Fibroblast of the conjunctiva (primary cell): ENCODE results near the gene BATF3.

Experiments
- DNase-seq: peaks from one replicate; pipeline ENCODE4 v3.0.0-alpha.2; 2010; ENCODE audit warnings: low read depth

Gene BATF3

DNA sequence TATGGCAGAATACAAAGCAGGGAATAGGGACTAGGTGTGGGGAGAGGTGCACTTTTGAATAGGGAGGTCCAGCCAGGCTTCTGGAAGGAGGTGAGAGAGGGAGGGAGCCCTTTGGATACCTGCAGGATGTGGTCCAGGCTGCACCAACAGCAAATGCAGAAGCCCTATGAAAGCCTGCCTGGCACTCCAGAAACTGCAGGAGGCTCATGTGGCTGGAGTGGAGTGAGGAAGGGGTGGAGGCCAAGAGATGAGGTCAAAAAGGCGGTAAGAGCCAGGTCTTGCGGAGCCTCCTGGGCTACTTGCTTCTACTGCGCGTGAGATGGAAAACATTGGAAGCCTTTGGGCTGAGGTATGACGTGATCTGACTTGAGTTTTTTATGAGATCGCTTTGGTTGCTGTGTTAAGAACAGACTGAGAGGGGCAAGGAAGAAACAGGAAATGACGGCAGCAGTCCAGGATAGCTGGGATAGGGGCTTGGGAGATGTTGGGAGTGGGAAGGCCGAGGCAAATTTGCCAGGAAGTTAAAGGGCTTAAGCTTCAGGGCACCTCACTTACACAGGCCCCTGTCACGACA, 4.4 kb upstream of the BATF3 start:
- DNase-seq, result no peak

DNA sequence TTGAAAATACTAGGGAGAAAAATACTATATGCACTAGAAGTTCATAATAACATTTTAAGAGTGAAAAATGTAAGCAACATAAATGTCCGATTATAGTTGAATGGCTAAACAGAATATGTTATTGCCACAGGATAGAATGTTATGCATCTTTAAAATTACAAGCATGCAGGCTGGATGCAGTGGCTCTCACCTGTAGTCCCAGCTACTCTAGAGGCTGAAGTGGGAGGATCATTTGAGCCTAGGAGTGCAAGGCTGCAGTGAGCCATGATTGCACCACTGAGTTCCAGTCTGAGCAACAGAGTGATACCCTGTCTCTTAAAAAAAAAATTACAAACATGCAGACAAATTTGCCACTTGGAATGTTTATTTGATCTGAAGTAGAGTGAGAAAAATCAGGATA, 3.0 kb upstream of the BATF3 start:
- DNase-seq, result no peak

DNA sequence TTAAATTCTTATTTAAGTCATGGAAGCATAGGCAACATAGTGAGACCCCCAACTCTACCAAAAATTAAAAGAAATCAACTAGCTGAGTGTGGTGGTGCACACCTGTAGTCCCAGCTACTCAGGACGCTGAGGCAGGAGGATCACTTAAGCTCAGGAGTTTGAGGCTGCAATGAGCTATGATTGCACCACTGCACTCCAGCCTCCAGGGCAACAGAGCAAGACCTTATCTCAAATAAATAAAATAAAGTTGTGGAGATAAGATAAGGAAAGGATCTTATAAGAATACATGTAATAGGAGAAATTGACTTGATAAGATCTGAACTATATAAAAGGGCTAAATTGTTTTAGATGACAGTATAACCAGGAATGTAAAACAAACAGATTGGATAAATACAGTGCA, 2.3 kb upstream of the BATF3 start:
- DNase-seq, result no peak

DNA sequence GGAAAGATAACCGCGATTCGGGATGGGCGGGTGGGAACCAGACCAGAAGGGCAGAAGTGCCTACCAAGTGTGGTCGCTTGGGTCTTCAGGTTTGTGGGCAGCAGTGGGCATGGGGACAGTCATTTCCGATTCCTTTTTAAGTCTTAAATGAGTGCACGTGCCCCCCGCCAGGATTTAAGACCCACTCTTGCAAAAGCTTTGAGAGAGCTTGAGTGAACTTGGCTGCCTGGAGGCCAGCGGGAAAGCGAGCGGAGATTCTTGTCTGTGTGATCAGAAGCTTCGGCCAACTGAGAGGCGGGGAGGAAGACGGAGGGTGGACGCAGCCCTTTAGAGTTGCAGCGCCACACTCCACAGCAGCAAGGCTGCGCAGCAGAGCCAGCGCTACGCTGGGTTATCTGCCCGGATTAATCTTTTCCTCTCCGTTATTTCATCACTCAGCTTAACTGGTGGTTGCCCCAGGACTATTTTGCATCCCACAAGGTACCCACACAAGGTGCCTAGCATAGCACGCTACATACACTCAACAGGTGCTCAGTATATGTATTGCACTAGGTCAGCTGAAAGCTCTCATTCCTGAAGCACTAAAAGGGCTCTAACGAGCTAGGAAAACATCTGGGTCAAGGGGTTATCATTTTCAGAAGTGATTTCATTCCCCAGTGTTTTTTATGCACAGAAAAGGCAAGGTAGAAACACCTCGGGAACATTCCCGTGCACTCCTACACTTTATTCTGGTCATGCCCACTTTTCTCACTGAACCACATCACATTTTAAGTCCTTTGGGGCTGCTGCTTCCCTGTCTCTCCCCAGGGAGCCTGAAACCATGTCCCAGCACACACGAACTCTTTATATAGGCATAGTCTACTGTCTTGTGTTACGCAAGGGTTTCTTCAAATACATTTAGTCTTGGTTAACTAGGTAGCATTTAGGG, 1.5 kb upstream of the BATF3 start:
- DNase-seq, result peak; percentile 30

DNA sequence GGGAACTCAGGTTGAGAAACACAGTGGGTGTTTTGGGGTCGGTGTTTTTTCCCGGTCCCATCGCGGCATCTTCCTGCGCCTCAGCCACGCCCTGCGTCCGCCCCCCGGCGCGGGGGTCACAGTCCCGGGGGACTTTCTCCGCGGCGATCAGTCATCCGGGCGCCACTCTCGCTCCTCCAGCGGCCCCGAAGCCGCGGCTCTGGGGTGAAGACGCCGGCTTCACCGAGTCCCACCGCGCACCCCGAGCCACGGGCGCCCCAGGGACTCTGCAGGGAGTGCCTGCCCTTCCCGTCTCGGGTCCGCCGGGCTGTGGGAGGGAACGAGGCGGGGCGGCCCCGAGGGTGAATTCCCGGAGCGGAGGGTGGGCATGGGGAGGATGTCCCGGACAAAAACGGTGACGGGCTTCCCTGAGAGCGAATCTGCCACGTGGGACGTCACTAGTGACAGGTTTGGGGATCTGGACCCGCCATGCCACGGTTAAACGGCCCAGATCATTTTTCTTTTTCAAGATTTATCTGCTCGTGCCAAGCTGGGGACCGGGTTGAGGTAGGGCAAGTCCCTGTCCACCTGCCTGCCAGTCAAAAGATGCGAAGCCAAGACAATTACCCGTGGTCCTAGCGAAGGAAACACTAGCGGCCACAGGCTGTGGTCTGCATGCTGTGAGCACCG, 717 bp upstream of the BATF3 start:
- no peak for DNase-seq

DNA sequence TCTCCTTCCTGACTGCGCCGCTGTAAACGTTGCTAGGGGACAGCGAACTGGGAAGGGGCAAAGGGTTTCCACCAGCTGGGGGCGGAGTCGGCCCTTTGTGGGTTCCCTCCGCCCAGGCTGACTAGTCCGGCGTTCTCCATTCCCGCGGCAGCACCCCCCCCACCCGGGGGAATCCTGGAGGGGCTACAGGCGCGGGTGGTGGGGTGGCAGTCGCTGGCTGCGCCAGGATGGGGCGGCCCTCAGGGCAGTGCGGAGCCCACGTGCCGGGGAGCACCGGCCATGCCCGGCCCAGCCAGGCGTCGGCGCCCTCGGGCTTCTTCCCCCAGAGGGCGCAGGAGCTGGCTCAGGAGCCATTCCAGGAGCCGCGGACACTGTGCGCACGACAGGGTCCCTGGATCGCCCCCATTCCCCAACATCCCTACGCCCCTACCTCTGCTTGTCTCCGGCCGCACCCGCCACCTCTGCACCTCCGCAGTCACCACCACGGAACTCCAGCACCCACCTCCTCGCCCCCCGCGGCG, 476 bp downstream of the BATF3 start:
- no peak for DNase-seq

GRCh38 chr1:212698467-212699103, 1.1 kb downstream of the BATF3 start:
- no peak for DNase-seq

DNA sequence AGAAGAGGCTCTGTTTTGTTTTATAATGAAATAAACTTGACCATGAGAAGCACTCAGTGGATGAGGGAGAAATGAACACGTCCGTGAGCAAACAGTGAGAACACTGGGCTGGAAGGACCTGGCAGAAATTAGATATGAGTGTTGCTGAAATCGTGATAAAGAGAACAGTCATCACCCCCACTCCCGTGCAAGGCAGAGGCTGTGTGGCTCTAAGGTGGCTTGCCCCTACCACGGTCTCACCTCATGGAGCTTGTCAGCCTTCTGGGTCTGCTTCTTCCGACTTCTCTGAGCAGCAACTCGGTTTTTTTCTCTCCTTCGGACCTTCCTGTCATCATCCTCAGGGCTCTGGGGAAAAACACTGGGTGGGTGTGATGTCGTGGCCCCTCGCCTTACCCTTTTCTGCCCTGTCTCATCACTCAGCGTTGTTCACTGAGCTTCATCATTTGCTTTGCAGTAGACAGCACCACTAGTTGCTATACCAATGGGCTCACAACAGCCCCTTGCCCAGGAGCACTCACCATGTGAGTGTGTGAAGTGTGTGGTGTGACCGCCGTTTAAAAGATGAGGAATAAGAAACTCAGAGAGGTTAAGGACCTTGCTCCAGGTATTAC, 2.8 kb downstream of the BATF3 start:
- DNase-seq, result no peak

DNA sequence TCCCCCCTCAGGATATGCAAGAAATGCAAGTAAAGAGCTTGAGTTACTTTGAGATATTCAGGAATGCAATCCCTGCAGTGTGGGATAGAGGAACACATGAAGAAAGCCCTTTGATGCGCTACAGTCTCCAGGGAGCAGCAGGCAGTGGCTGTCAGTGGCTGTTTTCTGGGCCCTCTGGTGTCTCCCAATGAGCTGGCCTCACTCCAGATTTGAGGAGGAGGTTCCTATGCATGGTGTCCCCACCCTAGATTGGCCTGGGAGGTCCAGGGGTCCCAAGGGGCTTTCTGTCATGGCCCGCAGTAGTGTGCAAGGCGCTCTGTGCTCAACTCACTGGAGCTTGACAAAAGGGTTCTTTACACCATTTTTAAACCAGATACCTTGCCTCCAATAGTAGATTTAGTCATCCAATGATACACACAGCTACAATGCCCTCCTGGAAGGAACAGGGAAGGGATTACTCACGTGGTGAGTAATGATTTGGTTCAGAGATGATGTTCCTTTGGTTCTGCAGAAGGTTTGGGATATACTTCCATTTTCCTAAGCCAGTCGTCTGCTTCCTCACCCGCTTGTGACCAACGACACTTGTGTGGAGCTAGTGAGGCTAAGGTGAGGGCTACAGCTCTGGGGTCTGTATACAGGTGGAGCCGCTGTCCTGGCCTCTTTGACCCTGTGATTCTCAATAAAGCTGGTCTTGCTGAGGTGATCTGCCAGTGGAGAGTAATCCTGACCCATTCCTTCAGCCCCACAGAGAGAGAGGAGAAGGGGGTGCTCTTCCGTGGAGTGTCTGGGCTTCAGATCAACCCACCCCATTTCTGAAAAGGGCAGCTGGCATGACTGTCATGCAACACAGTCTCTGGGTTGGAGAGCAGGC, 6.6 kb downstream of the BATF3 start:
- no peak for DNase-seq

GRCh38 chr1:212691561-212692071, 8.0 kb downstream of the BATF3 start:
- DNase-seq, result no peak

- DNase-seq, result no peak
These were observed 8.7 kb downstream of the BATF3 start for GRCh38 chr1:212690816-212691403.

DNA sequence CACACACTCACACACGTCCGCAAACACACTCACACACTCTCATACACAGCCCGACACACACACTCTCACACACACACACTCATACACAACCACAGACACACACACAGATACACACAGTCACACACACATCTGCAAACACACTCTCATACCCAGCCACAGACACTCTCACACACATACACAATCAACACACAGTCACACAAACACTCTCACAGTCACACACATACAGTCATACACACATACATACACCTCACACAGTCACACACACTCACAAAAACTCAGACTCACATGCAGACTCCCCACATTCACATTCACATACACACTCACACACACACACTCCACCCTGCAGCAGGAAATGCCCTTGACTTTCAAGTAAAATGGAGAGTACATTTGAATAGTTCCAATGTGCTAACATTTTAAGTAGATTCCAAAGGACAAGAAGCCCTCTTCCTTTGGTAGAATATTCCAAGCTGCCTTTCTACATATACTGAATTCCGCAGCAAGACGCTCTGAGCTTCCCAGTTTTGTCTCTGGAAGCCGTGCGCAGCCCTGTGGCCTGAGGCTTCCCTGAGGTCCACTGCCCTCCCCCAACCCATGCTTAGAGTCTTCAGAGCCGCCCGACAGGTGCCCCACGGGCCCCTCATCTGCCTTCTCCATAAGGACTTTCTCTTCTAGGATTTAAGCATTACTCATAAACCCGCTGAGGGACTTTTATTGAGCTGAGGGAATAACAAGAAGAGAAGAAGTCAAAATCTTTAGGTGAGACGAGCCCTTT, 9.7 kb downstream of the BATF3 start:
- DNase-seq, result no peak

- no peak for DNase-seq
These were observed 10.4 kb downstream of the BATF3 start for GRCh38 chr1:212689196-212689725.

DNA sequence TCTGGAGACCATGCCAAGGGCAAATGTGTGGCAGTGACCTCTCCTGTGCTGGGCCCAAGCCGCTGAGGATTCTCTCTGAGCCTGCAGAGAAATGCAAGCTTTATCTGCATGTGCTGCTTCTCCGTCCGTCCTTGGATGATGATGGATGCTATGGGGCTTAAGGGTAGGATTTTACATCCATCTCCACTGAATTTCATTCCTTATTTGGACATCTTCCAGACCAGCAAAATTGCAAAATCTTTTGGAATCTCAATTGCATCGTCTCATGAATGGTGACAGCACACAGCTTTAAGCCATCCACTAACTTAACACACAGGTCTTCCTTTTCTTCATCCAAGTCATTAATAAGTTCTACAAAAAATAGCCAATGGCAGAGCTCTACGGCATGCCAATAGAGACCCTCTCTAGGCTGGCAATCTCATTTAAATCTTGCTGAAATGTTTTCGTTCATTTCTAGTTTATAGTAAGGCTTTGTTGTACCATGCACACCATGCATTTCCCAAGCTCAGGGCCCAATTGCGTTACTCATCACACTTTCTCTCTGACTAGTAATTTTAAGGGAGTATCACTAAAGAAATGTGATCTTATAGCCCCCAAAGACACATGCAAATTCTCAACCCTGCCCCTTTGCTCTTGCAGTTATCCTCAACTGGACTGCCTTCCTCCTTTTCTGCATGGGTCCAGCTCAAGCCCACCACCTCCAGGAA, 11.1 kb downstream of the BATF3 start:
- no peak for DNase-seq

DNA sequence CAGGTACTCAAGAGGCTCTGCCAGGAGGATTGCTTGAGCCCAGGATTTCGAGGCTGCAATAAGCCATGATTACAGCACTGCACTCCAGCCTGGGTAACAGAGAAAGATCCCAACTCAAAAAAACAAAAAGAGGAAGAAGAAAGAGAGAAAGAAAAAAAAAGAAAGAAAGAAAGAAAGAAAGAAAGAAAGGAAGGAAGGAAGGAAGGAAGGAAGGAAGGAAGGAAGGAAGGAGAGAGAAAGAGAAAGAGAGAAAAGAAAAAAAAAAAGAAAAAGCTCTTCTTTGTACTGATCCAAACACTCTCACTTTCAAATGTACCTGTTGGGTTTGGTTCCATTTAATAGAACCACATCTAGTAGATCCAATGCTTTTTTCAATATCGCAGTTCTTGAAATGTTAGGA, 11.8 kb downstream of the BATF3 start:
- no peak for DNase-seq

- no peak for DNase-seq
These were observed 13.0 kb downstream of the BATF3 start for GRCh38 chr1:212686591-212686990.

- DNase-seq, result no peak
These were observed 13.6 kb downstream of the BATF3 start for GRCh38 chr1:212686069-212686468.

DNA sequence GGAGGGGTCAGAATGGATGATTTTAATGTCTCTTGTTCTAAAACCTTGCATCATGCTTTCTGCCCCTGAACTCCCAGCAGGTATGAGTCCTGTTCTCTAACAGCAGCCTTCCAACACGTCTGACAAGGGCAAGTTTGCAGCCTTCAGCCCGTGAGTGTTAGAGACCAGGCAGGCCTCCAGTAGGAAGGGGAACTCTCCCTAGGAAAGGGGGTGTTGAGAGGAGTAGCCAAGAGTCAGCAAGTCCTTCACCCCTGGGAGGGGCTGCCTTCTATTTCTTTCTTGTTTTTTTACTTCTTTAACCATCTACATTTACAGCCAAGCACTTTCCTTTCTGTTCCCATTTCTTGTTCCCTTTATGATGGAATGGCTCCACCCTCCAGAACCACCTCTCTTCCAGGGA, 14.2 kb downstream of the BATF3 start:
- no peak for DNase-seq
